Endothelial cell (in vitro differentiated cells): ENCODE results near the gene USP48. TPM values are rescaled to one million over a fixed set of nuclear protein-coding genes. Genes with fewer than 3 reads are reported as not detected.

Source experiments
- DNase-seq: peaks from one replicate; pipeline ENCODE4 v3.0.0; 2021; ENCODE audit warnings: low spot score
- H3K27ac Mint-ChIP-seq: one replicate; pipeline ENCODE4 v1.8.0; 2021; ENCODE audit warnings: mixed read lengths, inconsistent platforms; ENCODE audit not compliant: unreplicated experiment
- H3K27me3 Mint-ChIP-seq: one replicate; pipeline ENCODE4 v1.8.0; 2021; ENCODE audit warnings: mild to moderate bottlenecking, moderate library complexity, mixed read lengths, inconsistent platforms; ENCODE audit not compliant: unreplicated experiment
- H3K36me3 Mint-ChIP-seq: one replicate; pipeline ENCODE4 v1.8.0; 2021; ENCODE audit warnings: mild to moderate bottlenecking, low read depth, mixed read lengths, inconsistent platforms; ENCODE audit not compliant: unreplicated experiment
- H3K4me1 Mint-ChIP-seq: one replicate; pipeline ENCODE4 v1.8.0; 2021; ENCODE audit warnings: mild to moderate bottlenecking, mixed read lengths, inconsistent platforms; ENCODE audit not compliant: unreplicated experiment
- H3K4me3 Mint-ChIP-seq: one replicate; pipeline ENCODE4 v1.8.0; 2021; ENCODE audit warnings: mild to moderate bottlenecking, mixed read lengths, inconsistent platforms; ENCODE audit not compliant: unreplicated experiment
- H3K9me3 Mint-ChIP-seq: one replicate; pipeline ENCODE4 v1.8.0; 2021; ENCODE audit warnings: mixed read lengths, inconsistent platforms; ENCODE audit not compliant: unreplicated experiment
- CTCF ChIP-seq: fragments of 200-600 bp; sonication (generic); IDR thresholded peaks from one replicate; pipeline ENCODE4 v1.5.0; 2021; ENCODE audit warnings: antibody characterized with exemption; ENCODE audit not compliant: unreplicated experiment
- total RNA-seq: library from RNA; stranded (reverse); fragmentation: NEBNext Ultra II Directional; extraction: Animal tissue kit (Norgen Biotek cat#: 25700); gene quantifications from one replicate; pipeline ENCODE4 v1.2.1, GENCODE V29; 2021; ENCODE audit not compliant: unreplicated experiment

USP48 gene
- total RNA-seq, 1 donor from 2014 or later: 57.9 TPM

GRCh38 chr1:21640653-21641052 lies 142.3 kb downstream of the USP48 start:
- Mint-ChIP-seq H3K27me3 (peaks cover 4% of the 10 kb centered on the region), H3K4me1 (no peaks in the 10 kb centered on the region), H3K9me3 (no peaks in the 10 kb centered on the region), H3K27ac (no peak overlapping the region), H3K4me3 (no peak overlapping the region), H3K36me3 (peaks cover 3% of the 10 kb centered on the region)
- DNase-seq: no peak
- no peak for TF ChIP-seq CTCF

GRCh38 chr1:21639594-21640041 lies 143.3 kb downstream of the USP48 start:
- no peaks in the 10 kb centered on the region for H3K4me1 Mint-ChIP-seq
- no peak overlapping the region for H3K4me3 Mint-ChIP-seq
- DNase-seq: no peak
- H3K27ac Mint-ChIP-seq: no peak overlapping the region
- TF ChIP-seq CTCF: no peak
- H3K36me3 Mint-ChIP-seq: peaks cover 3% of the 10 kb centered on the region
- no peaks in the 10 kb centered on the region for H3K9me3 Mint-ChIP-seq
- peaks cover 3% of the 10 kb centered on the region for H3K27me3 Mint-ChIP-seq

GRCh38 chr1:21638531-21639341 lies 144.2 kb downstream of the USP48 start:
- TF ChIP-seq CTCF: no peak

GRCh38 chr1:21637514-21637913 lies 145.4 kb downstream of the USP48 start:
- H3K4me3 Mint-ChIP-seq: no peak overlapping the region
- H3K27me3 Mint-ChIP-seq: no peaks in the 10 kb centered on the region
- H3K4me1 Mint-ChIP-seq: no peaks in the 10 kb centered on the region
- no peak for DNase-seq
- no peak overlapping the region for H3K27ac Mint-ChIP-seq
- H3K36me3 Mint-ChIP-seq: no peaks in the 10 kb centered on the region
- no peak for TF ChIP-seq CTCF
- no peaks in the 10 kb centered on the region for H3K9me3 Mint-ChIP-seq

More at GRCh38 chr1:21638531-21639341, 144.2 kb downstream of the USP48 start:
- no peak for DNase-seq
- Mint-ChIP-seq H3K27ac (no peak overlapping the region), H3K27me3 (peaks cover 3% of the 10 kb centered on the region), H3K36me3 (peaks cover 3% of the 10 kb centered on the region), H3K9me3 (no peaks in the 10 kb centered on the region), H3K4me3 (no peak overlapping the region), H3K4me1 (no peaks in the 10 kb centered on the region)

- H3K9me3 Mint-ChIP-seq: no peaks in the 10 kb centered on the region
- H3K27ac Mint-ChIP-seq: no peak overlapping the region
- DNase-seq: no peak
- H3K27me3 Mint-ChIP-seq: no peaks in the 10 kb centered on the region
- H3K36me3 Mint-ChIP-seq: no peaks in the 10 kb centered on the region
- TF ChIP-seq CTCF: no peak
- H3K4me3 Mint-ChIP-seq: no peak overlapping the region
- H3K4me1 Mint-ChIP-seq: no peaks in the 10 kb centered on the region
These were observed 146.9 kb downstream of the USP48 start for GRCh38 chr1:21636029-21636428.
